ENCODE results near the gene PDGFA.

GRCh38 chr7:539731-540411 is 20.2 kb upstream of the PDGFA start:
- TF ChIP-seq CTCF (IDR thresholded peaks at IDR 0.05) (no peak), POLR2A (IDR thresholded peaks at IDR 0.05) (no peak)

Data from ovary (tissue), 3 donors.